ENCODE results near the gene PPP6R3.

DNA sequence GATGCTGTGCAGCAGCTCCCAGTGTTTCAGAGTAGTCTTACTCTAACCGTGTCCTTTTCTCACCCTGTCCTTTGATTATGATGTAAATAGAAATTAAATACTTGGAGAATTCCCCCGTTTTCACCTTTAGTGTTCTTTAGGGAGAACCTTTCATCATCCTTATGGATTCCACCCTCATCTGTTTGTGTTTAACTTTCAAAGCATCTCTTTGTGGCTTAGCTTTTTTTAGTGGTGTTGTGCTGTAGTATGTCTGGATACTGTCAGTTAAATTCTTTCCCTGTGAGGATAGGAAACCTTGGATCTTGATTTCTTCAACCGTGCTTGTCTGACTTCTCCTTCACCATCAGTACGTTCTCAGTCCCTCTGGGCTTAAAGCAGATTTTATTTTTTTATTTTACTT, 48.5 kb downstream of the PPP6R3 start:
- TF ChIP-seq POLR2AphosphoS5 (IDR thresholded peaks at IDR 0.05; ENCODE audit: low read depth, low read length) = no peak
- TF ChIP-seq, protein P1, sequence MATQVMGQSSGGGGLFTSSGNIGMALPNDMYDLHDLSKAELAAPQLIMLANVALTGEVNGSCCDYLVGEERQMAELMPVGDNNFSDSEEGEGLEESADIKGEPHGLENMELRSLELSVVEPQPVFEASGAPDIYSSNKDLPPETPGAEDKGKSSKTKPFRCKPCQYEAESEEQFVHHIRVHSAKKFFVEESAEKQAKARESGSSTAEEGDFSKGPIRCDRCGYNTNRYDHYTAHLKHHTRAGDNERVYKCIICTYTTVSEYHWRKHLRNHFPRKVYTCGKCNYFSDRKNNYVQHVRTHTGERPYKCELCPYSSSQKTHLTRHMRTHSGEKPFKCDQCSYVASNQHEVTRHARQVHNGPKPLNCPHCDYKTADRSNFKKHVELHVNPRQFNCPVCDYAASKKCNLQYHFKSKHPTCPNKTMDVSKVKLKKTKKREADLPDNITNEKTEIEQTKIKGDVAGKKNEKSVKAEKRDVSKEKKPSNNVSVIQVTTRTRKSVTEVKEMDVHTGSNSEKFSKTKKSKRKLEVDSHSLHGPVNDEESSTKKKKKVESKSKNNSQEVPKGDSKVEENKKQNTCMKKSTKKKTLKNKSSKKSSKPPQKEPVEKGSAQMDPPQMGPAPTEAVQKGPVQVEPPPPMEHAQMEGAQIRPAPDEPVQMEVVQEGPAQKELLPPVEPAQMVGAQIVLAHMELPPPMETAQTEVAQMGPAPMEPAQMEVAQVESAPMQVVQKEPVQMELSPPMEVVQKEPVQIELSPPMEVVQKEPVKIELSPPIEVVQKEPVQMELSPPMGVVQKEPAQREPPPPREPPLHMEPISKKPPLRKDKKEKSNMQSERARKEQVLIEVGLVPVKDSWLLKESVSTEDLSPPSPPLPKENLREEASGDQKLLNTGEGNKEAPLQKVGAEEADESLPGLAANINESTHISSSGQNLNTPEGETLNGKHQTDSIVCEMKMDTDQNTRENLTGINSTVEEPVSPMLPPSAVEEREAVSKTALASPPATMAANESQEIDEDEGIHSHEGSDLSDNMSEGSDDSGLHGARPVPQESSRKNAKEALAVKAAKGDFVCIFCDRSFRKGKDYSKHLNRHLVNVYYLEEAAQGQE (IDR thresholded peaks at IDR 0.05; ENCODE audit: insufficient read depth in 1 of 2, low read depth in 2 of 2, low read length in 2 of 2) = no peak
- no peak for TF ChIP-seq SIN3A (IDR thresholded peaks at IDR 0.05; ENCODE audit: borderline replicate concordance, insufficient read depth, low read length)
- TF ChIP-seq TAF1 (IDR thresholded peaks at IDR 0.05; ENCODE audit: borderline replicate concordance, insufficient read depth, low read length) = no peak
- no peak for TF ChIP-seq FOXP2 (optimal IDR thresholded peaks at IDR 0.05; ENCODE audit: borderline replicate concordance, extremely low read depth, extremely low read length, insufficient read depth)
